ENCODE results near the gene CTIF. TPM values are rescaled to one million over a fixed set of nuclear protein-coding genes. Genes with fewer than 3 reads are reported as not detected.

The CTIF gene
- polyA plus RNA-seq, 2 donors, result 11.8 to 22.7 TPM

- WGBS, 2 donors, result 73% methylated on average over 9 of the region's 9 CpGs
Measured at GRCh38 chr18:48657447-48658120, 118.8 kb downstream of the CTIF start.

GRCh38 chr18:48658721-48659120 lies 119.9 kb downstream of the CTIF start:
- 73 to 76% methylated on average over 5 of the region's 5 CpGs for WGBS, 2 donors
- no peaks in the 10 kb centered on the region for H3K9me3 ChIP-seq (ENCODE audit: control insufficient read depth in 2 of 2, insufficient read depth in 1 of 2, low read depth in 1 of 2, low read length in 1 of 2)

More at GRCh38 chr18:48657447-48658120, 118.8 kb downstream of the CTIF start:
- Histone ChIP-seq H3K27ac (ENCODE audit: low read depth in 2 of 2, low read length in 1 of 2) (no peak overlapping the region), H3K27me3 (ENCODE audit: control insufficient read depth in 1 of 2, insufficient read depth in 2 of 2, low read length in 2 of 2) (no peaks in the 10 kb centered on the region), H3K9me3 (ENCODE audit: control insufficient read depth in 2 of 2, insufficient read depth in 1 of 2, low read depth in 1 of 2, low read length in 1 of 2) (no peaks in the 10 kb centered on the region), H3K4me3 (ENCODE audit: low read depth in 1 of 2, low read length in 2 of 2) (no peak overlapping the region), H3K4me1 (ENCODE audit: control insufficient read depth in 2 of 2, insufficient read depth in 2 of 2, low read length in 1 of 2) (peaks cover 0 to 3% of the 10 kb centered on the region in 2 donors), H3K36me3 (ENCODE audit: control insufficient read depth in 2 of 2, insufficient read depth in 2 of 2, low read length in 1 of 2) (no peaks in the 10 kb centered on the region)

GRCh38 chr18:48659188-48660009 lies 120.6 kb downstream of the CTIF start:
- H3K36me3 ChIP-seq (ENCODE audit: control insufficient read depth in 2 of 2, insufficient read depth in 2 of 2, low read length in 1 of 2), result no peaks in the 10 kb centered on the region
- no peaks in the 10 kb centered on the region for H3K27me3 ChIP-seq (ENCODE audit: control insufficient read depth in 1 of 2, insufficient read depth in 2 of 2, low read length in 2 of 2)
- H3K9me3 ChIP-seq (ENCODE audit: control insufficient read depth in 2 of 2, insufficient read depth in 1 of 2, low read depth in 1 of 2, low read length in 1 of 2), result no peaks in the 10 kb centered on the region
- H3K27ac ChIP-seq (ENCODE audit: low read depth in 2 of 2, low read length in 1 of 2), result no peak overlapping the region
- peaks cover 0 to 3% of the 10 kb centered on the region in 2 donors for H3K4me1 ChIP-seq (ENCODE audit: control insufficient read depth in 2 of 2, insufficient read depth in 2 of 2, low read length in 1 of 2)
- 92 to 95% methylated on average over 19 of the region's 19 CpGs for WGBS, 2 donors
- H3K4me3 ChIP-seq (ENCODE audit: low read depth in 1 of 2, low read length in 2 of 2), result no peak overlapping the region

More at GRCh38 chr18:48658721-48659120, 119.9 kb downstream of the CTIF start:
- Histone ChIP-seq H3K27me3 (ENCODE audit: control insufficient read depth in 1 of 2, insufficient read depth in 2 of 2, low read length in 2 of 2) (no peaks in the 10 kb centered on the region), H3K27ac (ENCODE audit: low read depth in 2 of 2, low read length in 1 of 2) (no peak overlapping the region), H3K4me1 (ENCODE audit: control insufficient read depth in 2 of 2, insufficient read depth in 2 of 2, low read length in 1 of 2) (peaks cover 0 to 3% of the 10 kb centered on the region in 2 donors), H3K4me3 (ENCODE audit: low read depth in 1 of 2, low read length in 2 of 2) (no peak overlapping the region), H3K36me3 (ENCODE audit: control insufficient read depth in 2 of 2, insufficient read depth in 2 of 2, low read length in 1 of 2) (no peaks in the 10 kb centered on the region)

- 84% methylated on average over 7 of the region's 7 CpGs for WGBS, 2 donors
- no peak overlapping the region for H3K4me3 ChIP-seq (ENCODE audit: low read depth in 1 of 2, low read length in 2 of 2)
Measured at GRCh38 chr18:48660346-48661228, 121.8 kb downstream of the CTIF start.

GRCh38 chr18:48661421-48661820 lies 122.6 kb downstream of the CTIF start:
- Histone ChIP-seq H3K4me3 (ENCODE audit: low read depth in 1 of 2, low read length in 2 of 2) (no peak overlapping the region), H3K4me1 (ENCODE audit: control insufficient read depth in 2 of 2, insufficient read depth in 2 of 2, low read length in 1 of 2) (peaks cover 0 to 3% of the 10 kb centered on the region in 2 donors), H3K27me3 (ENCODE audit: control insufficient read depth in 1 of 2, insufficient read depth in 2 of 2, low read length in 2 of 2) (no peaks in the 10 kb centered on the region), H3K36me3 (ENCODE audit: control insufficient read depth in 2 of 2, insufficient read depth in 2 of 2, low read length in 1 of 2) (peaks cover 0 to 6% of the 10 kb centered on the region in 2 donors), H3K27ac (ENCODE audit: low read depth in 2 of 2, low read length in 1 of 2) (no peak overlapping the region), H3K9me3 (ENCODE audit: control insufficient read depth in 2 of 2, insufficient read depth in 1 of 2, low read depth in 1 of 2, low read length in 1 of 2) (no peaks in the 10 kb centered on the region)
- WGBS, 2 donors, result 67 to 80% methylated on average over 7 of the region's 7 CpGs

More at GRCh38 chr18:48660346-48661228, 121.8 kb downstream of the CTIF start:
- Histone ChIP-seq H3K9me3 (ENCODE audit: control insufficient read depth in 2 of 2, insufficient read depth in 1 of 2, low read depth in 1 of 2, low read length in 1 of 2) (no peaks in the 10 kb centered on the region), H3K4me1 (ENCODE audit: control insufficient read depth in 2 of 2, insufficient read depth in 2 of 2, low read length in 1 of 2) (peaks cover 0 to 3% of the 10 kb centered on the region in 2 donors), H3K36me3 (ENCODE audit: control insufficient read depth in 2 of 2, insufficient read depth in 2 of 2, low read length in 1 of 2) (no peaks in the 10 kb centered on the region), H3K27me3 (ENCODE audit: control insufficient read depth in 1 of 2, insufficient read depth in 2 of 2, low read length in 2 of 2) (no peaks in the 10 kb centered on the region), H3K27ac (ENCODE audit: low read depth in 2 of 2, low read length in 1 of 2) (no peak overlapping the region)

- no peaks in the 10 kb centered on the region for H3K27me3 ChIP-seq (ENCODE audit: control insufficient read depth in 1 of 2, insufficient read depth in 2 of 2, low read length in 2 of 2)
- no peak overlapping the region for H3K27ac ChIP-seq (ENCODE audit: low read depth in 2 of 2, low read length in 1 of 2)
- H3K4me3 ChIP-seq (ENCODE audit: low read depth in 1 of 2, low read length in 2 of 2), result no peak overlapping the region
- H3K4me1 ChIP-seq (ENCODE audit: control insufficient read depth in 2 of 2, insufficient read depth in 2 of 2, low read length in 1 of 2), result peaks cover 0 to 3% of the 10 kb centered on the region in 2 donors
- WGBS, 2 donors, result 69 to 73% methylated on average over 9 of the region's 9 CpGs
- H3K9me3 ChIP-seq (ENCODE audit: control insufficient read depth in 2 of 2, insufficient read depth in 1 of 2, low read depth in 1 of 2, low read length in 1 of 2), result no peaks in the 10 kb centered on the region
- H3K36me3 ChIP-seq (ENCODE audit: control insufficient read depth in 2 of 2, insufficient read depth in 2 of 2, low read length in 1 of 2), result peaks cover 3 to 6% of the 10 kb centered on the region in 2 donors
Measured at GRCh38 chr18:48662011-48662661, 123.3 kb downstream of the CTIF start.

- H3K27ac ChIP-seq (ENCODE audit: low read depth in 2 of 2, low read length in 1 of 2), result no peak overlapping the region
- peaks cover 0 to 3% of the 10 kb centered on the region in 2 donors for H3K4me1 ChIP-seq (ENCODE audit: control insufficient read depth in 2 of 2, insufficient read depth in 2 of 2, low read length in 1 of 2)
- H3K9me3 ChIP-seq (ENCODE audit: control insufficient read depth in 2 of 2, insufficient read depth in 1 of 2, low read depth in 1 of 2, low read length in 1 of 2), result no peaks in the 10 kb centered on the region
- WGBS, 2 donors, result 86 to 92% methylated on average over 14 of the region's 14 CpGs
- no peak overlapping the region for H3K4me3 ChIP-seq (ENCODE audit: low read depth in 1 of 2, low read length in 2 of 2)
- no peaks in the 10 kb centered on the region for H3K27me3 ChIP-seq (ENCODE audit: control insufficient read depth in 1 of 2, insufficient read depth in 2 of 2, low read length in 2 of 2)
- peaks cover 6 to 9% of the 10 kb centered on the region in 2 donors for H3K36me3 ChIP-seq (ENCODE audit: control insufficient read depth in 2 of 2, insufficient read depth in 2 of 2, low read length in 1 of 2)
Measured at GRCh38 chr18:48663096-48663930, 124.5 kb downstream of the CTIF start.

- H3K27me3 ChIP-seq (ENCODE audit: control insufficient read depth in 1 of 2, insufficient read depth in 2 of 2, low read length in 2 of 2), result no peaks in the 10 kb centered on the region
- H3K36me3 ChIP-seq (ENCODE audit: control insufficient read depth in 2 of 2, insufficient read depth in 2 of 2, low read length in 1 of 2), result peaks cover 6 to 9% of the 10 kb centered on the region in 2 donors
- no peak overlapping the region for H3K4me3 ChIP-seq (ENCODE audit: low read depth in 1 of 2, low read length in 2 of 2)
- peaks cover 0 to 3% of the 10 kb centered on the region in 2 donors for H3K4me1 ChIP-seq (ENCODE audit: control insufficient read depth in 2 of 2, insufficient read depth in 2 of 2, low read length in 1 of 2)
- WGBS, 2 donors, result 43 to 48% methylated on average over 29 of the region's 29 CpGs
- H3K27ac ChIP-seq (ENCODE audit: low read depth in 2 of 2, low read length in 1 of 2), result no peak overlapping the region
- H3K9me3 ChIP-seq (ENCODE audit: control insufficient read depth in 2 of 2, insufficient read depth in 1 of 2, low read depth in 1 of 2, low read length in 1 of 2), result no peaks in the 10 kb centered on the region
Measured at GRCh38 chr18:48663931-48664847, 125.4 kb downstream of the CTIF start.
